ENCODE measurements around the gene CYTH3.
"Not testable (repeated sequence)": the region's sequence is repeated elsewhere in the genome, so short reads cannot be mapped to it uniquely, and the experiment has no call there.

DNA sequence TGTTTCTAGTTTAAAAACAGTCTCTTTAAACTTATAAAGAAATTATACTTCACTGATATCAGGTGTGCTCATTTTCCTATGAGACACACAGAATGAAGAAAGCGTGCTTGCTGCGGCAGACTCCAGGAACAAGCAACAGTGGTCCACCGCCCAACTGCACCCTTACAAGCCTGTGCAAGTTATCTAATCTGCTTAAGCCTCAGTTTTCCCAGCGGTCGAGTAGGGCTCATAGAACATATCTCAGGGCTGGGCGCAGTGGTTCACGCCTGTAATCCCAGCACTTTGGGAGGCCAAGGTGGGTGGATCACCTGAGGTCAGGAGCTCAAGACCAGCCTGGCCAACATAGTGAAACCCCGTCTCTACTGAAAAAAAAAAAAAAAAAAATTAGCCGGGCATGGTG lies 43.1 kb downstream of the CYTH3 start:
- TF ChIP-seq, protein P1, sequence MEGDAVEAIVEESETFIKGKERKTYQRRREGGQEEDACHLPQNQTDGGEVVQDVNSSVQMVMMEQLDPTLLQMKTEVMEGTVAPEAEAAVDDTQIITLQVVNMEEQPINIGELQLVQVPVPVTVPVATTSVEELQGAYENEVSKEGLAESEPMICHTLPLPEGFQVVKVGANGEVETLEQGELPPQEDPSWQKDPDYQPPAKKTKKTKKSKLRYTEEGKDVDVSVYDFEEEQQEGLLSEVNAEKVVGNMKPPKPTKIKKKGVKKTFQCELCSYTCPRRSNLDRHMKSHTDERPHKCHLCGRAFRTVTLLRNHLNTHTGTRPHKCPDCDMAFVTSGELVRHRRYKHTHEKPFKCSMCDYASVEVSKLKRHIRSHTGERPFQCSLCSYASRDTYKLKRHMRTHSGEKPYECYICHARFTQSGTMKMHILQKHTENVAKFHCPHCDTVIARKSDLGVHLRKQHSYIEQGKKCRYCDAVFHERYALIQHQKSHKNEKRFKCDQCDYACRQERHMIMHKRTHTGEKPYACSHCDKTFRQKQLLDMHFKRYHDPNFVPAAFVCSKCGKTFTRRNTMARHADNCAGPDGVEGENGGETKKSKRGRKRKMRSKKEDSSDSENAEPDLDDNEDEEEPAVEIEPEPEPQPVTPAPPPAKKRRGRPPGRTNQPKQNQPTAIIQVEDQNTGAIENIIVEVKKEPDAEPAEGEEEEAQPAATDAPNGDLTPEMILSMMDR (IDR thresholded peaks at IDR 0.05), result not testable (repeated sequence)
- TF ChIP-seq POLR2A (IDR thresholded peaks at IDR 0.05), result not testable (repeated sequence)
